ENCODE measurements around the gene TEX2. TPM values are rescaled to one million over a fixed set of nuclear protein-coding genes. Genes with fewer than 3 reads are reported as not detected.

The TEX2 gene
- total and polyA plus RNA-seq, 2 donors (not counting 3 experiments of a cell fraction or from before 2014, with no cell fraction given), result 13.3 to 25.8 TPM

DNA sequence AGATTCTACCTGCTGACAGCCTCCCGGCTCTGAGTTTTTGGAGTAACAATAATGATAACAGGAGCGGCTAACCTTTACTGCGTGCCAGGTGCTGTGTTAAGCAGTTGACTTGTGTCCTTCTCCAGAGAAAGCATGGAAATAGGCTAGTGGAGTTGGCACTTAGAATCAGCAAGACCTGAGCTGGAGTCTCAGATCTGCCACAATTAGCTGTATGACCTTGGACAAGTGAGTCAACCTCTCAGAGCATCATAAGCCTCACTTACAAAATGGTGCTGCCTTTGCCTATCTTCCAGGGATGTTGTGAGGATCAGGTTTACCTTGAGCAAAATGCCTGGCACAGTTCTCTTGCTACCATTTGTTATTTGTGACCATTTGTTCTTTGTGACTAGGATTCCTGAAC, 32.1 kb upstream of the TEX2 start:
- intact Hi-C loops (cut with micrococcal nuclease), result no loop called here
- FAIRE-seq, result no peak
- no peak for DNase-seq (ENCODE audit: low read depth, low spot score)
- no TSS peak for BruUV-seq (replicated peaks)
- Histone ChIP-seq H3K4me2 (ENCODE audit: insufficient read depth, low read length) (no peak overlapping the region), H2AFZ (ENCODE audit: low read depth, low read length) (no peak overlapping the region), H3K9me1 (replicated peaks; ENCODE audit: control insufficient read depth, extremely low read depth, insufficient read depth, low read length) (no peaks in the 10 kb centered on the region), H3K9me3 (replicated peaks; ENCODE audit: control insufficient read depth, insufficient read depth, low read length) (no peaks in the 10 kb centered on the region), H3K9ac (replicated peaks; ENCODE audit: extremely low read depth, insufficient read depth, low read length) (no peak overlapping the region), H3K27me3 (ENCODE audit: control insufficient read depth in 2 of 2, insufficient read depth in 2 of 2, low read length in 2 of 2) (no peaks in the 10 kb centered on the region), H3K4me3 (replicated peaks in 1 of 3; ENCODE audit: insufficient read depth in 1 of 3, low read depth in 1 of 3, low read length in 3 of 3) (no peak overlapping the region), H4K20me1 (replicated peaks; ENCODE audit: control insufficient read depth, extremely low read depth, insufficient read depth, low read length) (no peaks in the 10 kb centered on the region), H3K79me2 (ENCODE audit: control insufficient read depth, insufficient read depth, low read length) (no peaks in the 10 kb centered on the region), H3K4me1 (ENCODE audit: control insufficient read depth, extremely low read depth, insufficient read depth, low read length) (no peaks in the 10 kb centered on the region), H3K27ac (ENCODE audit: insufficient read depth, low read depth, low read length) (no peak overlapping the region), H3K36me3 (ENCODE audit: control insufficient read depth in 2 of 2, extremely low read depth in 1 of 2, insufficient read depth in 2 of 2, low read length in 2 of 2) (no peaks in the 10 kb centered on the region)
- TF ChIP-seq MAX (IDR thresholded peaks at IDR 0.05; ENCODE audit: insufficient read depth, insufficient read length), result no peak
- no peak for TF ChIP-seq GATA2 (IDR thresholded peaks at IDR 0.05; ENCODE audit: insufficient read depth, insufficient read length, low read depth, low read length)
- no peak for TF ChIP-seq JUN (IDR thresholded peaks at IDR 0.05; ENCODE audit: borderline replicate concordance, insufficient read depth, insufficient read length, low read depth)
- no peak for TF ChIP-seq FOS (IDR thresholded peaks at IDR 0.05; ENCODE audit: borderline replicate concordance, insufficient read depth, low read length)
- TF ChIP-seq, protein P1, sequence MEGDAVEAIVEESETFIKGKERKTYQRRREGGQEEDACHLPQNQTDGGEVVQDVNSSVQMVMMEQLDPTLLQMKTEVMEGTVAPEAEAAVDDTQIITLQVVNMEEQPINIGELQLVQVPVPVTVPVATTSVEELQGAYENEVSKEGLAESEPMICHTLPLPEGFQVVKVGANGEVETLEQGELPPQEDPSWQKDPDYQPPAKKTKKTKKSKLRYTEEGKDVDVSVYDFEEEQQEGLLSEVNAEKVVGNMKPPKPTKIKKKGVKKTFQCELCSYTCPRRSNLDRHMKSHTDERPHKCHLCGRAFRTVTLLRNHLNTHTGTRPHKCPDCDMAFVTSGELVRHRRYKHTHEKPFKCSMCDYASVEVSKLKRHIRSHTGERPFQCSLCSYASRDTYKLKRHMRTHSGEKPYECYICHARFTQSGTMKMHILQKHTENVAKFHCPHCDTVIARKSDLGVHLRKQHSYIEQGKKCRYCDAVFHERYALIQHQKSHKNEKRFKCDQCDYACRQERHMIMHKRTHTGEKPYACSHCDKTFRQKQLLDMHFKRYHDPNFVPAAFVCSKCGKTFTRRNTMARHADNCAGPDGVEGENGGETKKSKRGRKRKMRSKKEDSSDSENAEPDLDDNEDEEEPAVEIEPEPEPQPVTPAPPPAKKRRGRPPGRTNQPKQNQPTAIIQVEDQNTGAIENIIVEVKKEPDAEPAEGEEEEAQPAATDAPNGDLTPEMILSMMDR (IDR thresholded peaks at IDR 0.05; ENCODE audit: extremely low read depth in 1 of 2, insufficient read depth in 1 of 2, low read depth in 1 of 2, low read length in 2 of 2), result no peak
- no peak for TF ChIP-seq POLR2AphosphoS5 (IDR thresholded peaks at IDR 0.05; ENCODE audit: insufficient read depth, low read depth, low read length)
- no peak for TF ChIP-seq POLR2A (IDR thresholded peaks at IDR 0.05; ENCODE audit: low read depth, low read length)
- TF ChIP-seq EZH2 (IDR thresholded peaks at IDR 0.05; ENCODE audit: borderline replicate concordance, low read depth, low read length, severe bottlenecking), result no peak
- TF ChIP-seq MYC (IDR thresholded peaks at IDR 0.05; ENCODE audit: low read depth, low read length), result no peak
- dilution Hi-C loops (cut with MboI; ENCODE audit: extremely low pct_ligation_motif_present, low sequenced_read_pairs), result no loop called here
- POLR2A ChIA-PET, result no interaction called here
- CTCF ChIA-PET, result interaction anchor here (1.0 kb wide), 1 partner anchor 162 kb away, joined by 4 read pairs; no protein-coding TSS in a partner anchor

Data from endothelial cell of umbilical vein (primary cell).